ENCODE data around the gene KRT73. TPM values are rescaled to one million over a fixed set of nuclear protein-coding genes. Genes with fewer than 3 reads are reported as not detected.

KRT73 gene
- total RNA-seq, 1 donor = 21.4 TPM

DNA sequence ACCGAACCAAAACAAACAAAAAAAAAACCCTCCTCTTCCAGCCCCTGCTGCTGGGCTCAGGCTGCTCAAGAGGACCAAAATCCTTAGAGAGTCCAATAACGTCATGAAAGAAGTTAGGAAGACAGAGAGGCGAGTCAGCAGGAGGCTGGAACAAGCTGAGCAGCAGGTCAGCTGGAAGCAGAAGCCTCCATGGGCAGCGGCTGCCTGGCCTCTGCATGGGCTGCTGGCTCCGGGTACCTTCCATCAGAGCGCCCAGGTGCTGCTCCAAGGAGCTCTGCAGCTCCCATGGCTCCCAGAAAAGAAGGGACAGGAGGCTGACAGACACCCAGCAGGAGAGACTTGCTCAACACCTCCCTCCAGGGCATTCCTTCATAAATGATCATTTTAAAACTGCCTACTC is 36.9 kb upstream of the KRT73 start:
- no peak overlapping the region for H3K4me3 ChIP-seq (ENCODE audit: low read length)
- H3K4me1 ChIP-seq (ENCODE audit: insufficient read depth, low read length) = no peaks in the 10 kb centered on the region
- H3K9me3 ChIP-seq (ENCODE audit: low read depth, low read length) = no peaks in the 10 kb centered on the region
- H3K27me3 ChIP-seq (ENCODE audit: insufficient read depth, low read length) = peaks cover 3% of the 10 kb centered on the region

DNA sequence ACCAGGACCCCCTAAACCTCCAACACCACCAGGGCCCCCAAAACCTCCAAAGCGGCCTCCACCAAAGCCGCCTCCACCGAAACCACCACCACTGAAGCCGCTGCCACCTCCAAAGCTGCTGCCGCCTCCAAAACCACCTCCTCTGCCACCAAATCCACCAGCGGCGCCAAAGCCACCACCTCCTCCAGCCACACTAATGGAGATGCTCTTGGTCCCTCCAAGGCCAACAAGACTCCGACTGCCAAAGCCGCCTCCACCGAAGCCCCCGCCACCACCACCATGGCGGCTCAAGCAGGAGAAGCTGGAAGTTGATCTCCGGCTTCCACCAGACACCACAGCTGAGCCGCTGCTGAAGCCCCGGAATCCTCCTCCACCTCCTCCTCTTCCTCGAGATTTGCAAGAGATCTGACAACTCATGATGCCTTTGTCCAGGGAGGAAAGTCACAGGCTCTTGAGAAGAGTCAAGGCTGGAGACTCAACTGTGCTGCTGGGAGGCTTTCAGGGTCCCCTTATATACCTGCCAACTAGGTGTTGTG is 33.4 kb upstream of the KRT73 start, which contains the start of gene KRT2:
TSS of gene KRT2 (minus strand) at position 486 of the 536 bp plus-strand sequence. CDS start at position 417, 69 bp downstream.
- Histone ChIP-seq H3K4me1 (ENCODE audit: insufficient read depth, low read length) (peaks cover 8% of the 10 kb centered on the region), H3K27me3 (ENCODE audit: insufficient read depth, low read length) (peaks cover 3% of the 10 kb centered on the region), H3K4me3 (ENCODE audit: low read length) (no peak within 1 kb of the TSS), H3K9me3 (ENCODE audit: low read depth, low read length) (no peaks in the 10 kb centered on the region)

DNA sequence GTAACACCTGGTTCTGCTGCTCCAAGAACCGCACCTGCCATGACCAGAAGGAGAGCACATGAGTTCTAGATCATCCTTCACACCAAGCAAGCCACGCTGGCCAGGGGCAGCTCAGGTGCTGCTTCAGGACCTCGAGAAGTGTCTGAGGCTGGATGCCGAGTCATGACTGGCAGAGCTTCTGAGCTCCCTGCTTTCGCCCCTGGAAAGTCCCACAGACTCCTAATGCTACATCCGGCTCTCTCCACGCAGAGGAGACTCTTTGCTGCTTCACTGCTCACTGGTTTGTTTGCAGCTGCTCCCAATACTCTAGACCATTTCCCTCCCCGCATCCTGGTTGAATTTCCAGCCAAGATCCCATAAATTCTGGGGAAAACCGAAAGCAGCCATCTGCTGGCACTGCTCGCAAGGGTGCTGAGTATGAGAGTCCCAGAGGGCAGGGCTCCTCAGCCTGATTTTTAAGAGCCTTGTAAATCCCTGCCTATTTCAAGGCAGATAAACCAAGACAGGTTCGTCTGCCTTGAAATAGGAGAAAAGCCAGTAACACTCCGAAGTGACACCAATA is 32.2 kb upstream of the KRT73 start:
- Histone ChIP-seq H3K4me1 (ENCODE audit: insufficient read depth, low read length) (peaks cover 20% of the 10 kb centered on the region), H3K9me3 (ENCODE audit: low read depth, low read length) (no peaks in the 10 kb centered on the region), H3K4me3 (ENCODE audit: low read length) (no peak overlapping the region), H3K27me3 (ENCODE audit: insufficient read depth, low read length) (peaks cover 3% of the 10 kb centered on the region)

DNA sequence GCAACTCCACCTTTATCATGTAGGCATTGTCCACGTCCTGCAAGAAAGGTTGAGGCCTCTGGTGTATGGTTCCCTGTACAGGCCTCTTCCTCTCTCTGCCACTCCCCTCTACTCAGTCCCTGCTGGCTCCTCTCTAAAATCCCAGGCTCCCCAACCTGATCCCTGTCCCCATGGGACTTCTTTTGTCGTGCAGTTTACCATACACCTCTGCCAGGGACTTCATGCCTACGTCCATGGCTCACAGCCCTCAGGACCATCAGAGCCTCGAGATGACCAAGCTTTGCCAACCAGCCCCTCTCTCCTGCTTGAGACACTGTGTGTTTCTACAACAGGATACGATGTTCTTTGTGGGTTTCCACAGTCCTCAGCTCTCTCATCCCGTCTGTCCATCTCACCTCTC is 30.7 kb upstream of the KRT73 start:
- H3K4me3 ChIP-seq (ENCODE audit: low read length) = no peak overlapping the region
- peaks cover 3% of the 10 kb centered on the region for H3K27me3 ChIP-seq (ENCODE audit: insufficient read depth, low read length)
- no peaks in the 10 kb centered on the region for H3K9me3 ChIP-seq (ENCODE audit: low read depth, low read length)
- H3K4me1 ChIP-seq (ENCODE audit: insufficient read depth, low read length) = peaks cover 32% of the 10 kb centered on the region

DNA sequence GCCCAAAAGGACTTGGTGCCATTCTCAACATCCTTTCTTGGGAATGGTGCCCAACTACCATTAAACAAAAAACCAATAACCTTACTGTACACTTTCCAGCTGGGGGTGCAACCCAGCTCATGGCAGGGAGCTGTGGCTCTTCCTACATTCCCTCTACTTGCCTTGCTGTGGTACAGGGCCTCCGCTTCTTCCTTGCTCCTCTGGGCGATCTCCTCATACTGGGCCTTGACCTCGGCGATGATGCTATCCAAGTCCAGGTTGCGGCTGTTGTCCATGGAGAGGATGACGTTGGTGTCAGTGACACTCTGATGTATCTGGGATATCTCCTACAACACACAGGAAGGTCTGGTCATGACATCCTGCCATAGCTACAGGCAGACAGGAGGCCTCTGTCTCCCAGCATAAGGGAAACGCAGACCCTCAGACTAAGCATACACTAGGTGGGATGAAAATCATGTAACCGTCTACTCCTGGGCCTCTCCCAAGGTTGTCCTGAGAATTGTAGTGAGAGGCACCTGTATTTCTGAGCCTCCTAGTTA is 29.7 kb upstream of the KRT73 start:
- no peaks in the 10 kb centered on the region for H3K27me3 ChIP-seq (ENCODE audit: insufficient read depth, low read length)
- no peaks in the 10 kb centered on the region for H3K9me3 ChIP-seq (ENCODE audit: low read depth, low read length)
- H3K4me3 ChIP-seq (ENCODE audit: low read length) = no peak overlapping the region
- H3K4me1 ChIP-seq (ENCODE audit: insufficient read depth, low read length) = peaks cover 42% of the 10 kb centered on the region

DNA sequence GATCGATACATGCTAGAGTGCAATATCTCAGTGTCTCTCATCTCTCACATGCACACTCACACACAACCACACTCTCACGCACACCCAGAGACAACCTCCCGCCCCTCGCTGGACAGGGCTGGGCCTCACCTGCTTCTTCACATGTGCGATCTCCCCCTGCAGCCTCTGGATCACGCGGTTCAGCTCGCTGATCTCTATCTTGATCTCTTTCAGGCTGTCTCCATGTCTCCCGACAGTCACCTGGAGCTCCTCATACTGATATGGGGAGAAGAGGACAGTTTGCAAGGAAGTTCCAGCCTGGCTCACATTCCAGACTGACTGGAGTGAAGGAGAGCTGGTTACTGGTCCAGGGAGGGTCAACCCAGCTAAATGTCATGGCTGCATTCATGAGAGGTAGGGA is 29.2 kb upstream of the KRT73 start:
- H3K9me3 ChIP-seq (ENCODE audit: low read depth, low read length) = no peaks in the 10 kb centered on the region
- peaks cover 43% of the 10 kb centered on the region for H3K4me1 ChIP-seq (ENCODE audit: insufficient read depth, low read length)

DNA sequence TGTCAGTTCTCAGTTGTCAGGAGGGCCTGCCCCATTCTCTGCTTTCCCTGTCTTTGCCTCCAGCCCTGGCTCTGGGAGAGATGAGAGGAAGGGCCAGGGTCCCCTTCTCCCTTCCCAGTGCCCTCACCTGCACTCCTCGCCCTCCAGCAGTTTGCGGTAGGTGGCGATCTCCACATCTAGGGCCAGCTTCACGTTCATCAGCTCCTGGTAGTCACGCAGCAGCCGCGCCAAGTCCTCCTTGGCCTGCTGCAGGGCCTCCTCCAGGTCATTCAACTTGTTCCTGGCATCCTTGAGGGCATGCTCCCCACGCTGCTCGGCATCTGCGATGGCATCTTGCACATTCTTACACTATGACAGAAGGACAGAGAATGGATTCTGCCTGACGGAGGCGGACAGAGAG is 28.3 kb upstream of the KRT73 start:
- no peak overlapping the region for H3K4me3 ChIP-seq (ENCODE audit: low read length)
- H3K4me1 ChIP-seq (ENCODE audit: insufficient read depth, low read length) = peaks cover 47% of the 10 kb centered on the region
- H3K9me3 ChIP-seq (ENCODE audit: low read depth, low read length) = no peaks in the 10 kb centered on the region
- no peaks in the 10 kb centered on the region for H3K27me3 ChIP-seq (ENCODE audit: insufficient read depth, low read length)

More for the DNA sequence above, 29.2 kb upstream of the KRT73 start:
- H3K4me3 ChIP-seq (ENCODE audit: low read length) = no peak overlapping the region
- H3K27me3 ChIP-seq (ENCODE audit: insufficient read depth, low read length) = no peaks in the 10 kb centered on the region

DNA sequence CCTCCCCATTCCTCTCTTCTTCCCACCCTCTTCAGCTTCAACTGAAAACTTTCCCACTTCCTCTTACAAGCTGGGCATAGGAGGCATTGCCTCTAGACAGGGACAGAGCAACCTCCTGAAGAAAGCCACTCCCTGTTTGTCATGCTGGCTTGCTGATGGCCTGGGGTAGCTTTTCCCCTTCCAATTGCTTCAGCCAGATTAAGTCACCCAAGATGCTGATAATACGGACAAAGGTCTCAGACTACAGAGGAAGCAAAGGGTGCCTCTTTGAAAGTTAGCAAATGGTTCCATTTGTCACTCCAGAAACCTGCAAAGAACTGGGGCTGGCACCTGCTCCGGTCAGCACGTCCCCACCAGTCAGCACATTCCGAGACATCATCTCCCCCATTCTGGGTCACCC is 27.6 kb upstream of the KRT73 start:
- Histone ChIP-seq H3K4me1 (ENCODE audit: insufficient read depth, low read length) (peaks cover 47% of the 10 kb centered on the region), H3K27me3 (ENCODE audit: insufficient read depth, low read length) (no peaks in the 10 kb centered on the region), H3K4me3 (ENCODE audit: low read length) (no peak overlapping the region), H3K9me3 (ENCODE audit: low read depth, low read length) (no peaks in the 10 kb centered on the region)

DNA sequence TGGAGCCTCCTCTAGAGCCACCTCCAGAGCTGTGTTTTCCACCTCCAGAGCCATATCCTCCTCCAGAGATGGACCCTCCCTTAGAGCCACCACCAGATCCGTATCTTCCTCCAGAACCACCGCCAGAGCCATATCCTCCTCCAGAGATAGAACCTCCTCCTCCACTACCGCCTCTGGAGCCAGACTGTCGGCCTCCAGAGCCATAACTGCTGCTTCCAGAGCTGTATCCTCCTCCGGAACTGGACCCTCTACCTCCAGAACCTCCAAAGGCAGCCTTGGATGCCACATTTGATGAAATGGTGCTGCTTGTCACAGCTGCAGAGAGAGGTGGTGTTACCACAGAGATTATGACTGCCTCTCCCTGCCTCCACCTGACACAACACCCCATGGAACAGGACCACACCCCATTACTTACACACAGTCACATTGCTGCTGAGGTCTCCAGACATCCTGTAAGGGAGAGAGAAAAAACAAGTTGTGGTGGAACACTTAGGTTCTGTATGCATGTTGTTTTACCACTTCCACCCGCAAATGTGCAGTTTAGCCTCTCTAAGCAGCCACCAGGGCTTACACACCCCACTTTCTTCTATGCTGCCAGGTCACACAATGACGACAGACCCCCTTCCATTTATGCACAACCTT is 26.9 kb upstream of the KRT73 start:
- no peak overlapping the region for H3K4me3 ChIP-seq (ENCODE audit: low read length)
- H3K4me1 ChIP-seq (ENCODE audit: insufficient read depth, low read length) = peaks cover 47% of the 10 kb centered on the region

DNA sequence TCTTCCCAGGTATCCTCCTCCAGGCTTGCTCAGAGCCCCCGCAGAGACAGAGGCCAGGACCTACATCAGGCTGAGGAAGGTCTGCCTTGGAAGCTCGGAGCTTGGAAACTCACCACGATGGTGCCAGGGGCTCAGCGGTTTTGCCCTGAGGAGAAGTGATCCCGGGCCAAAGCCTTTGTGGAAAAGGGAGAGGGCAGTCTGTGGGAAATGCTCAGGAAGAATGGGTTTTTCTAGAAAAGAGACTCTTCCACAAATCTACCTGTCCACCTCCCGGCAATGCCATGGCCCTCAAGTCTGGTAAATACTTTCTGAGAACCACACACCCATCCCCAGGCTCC is 25.7 kb upstream of the KRT73 start:
- Histone ChIP-seq H3K27me3 (ENCODE audit: insufficient read depth, low read length) (no peaks in the 10 kb centered on the region), H3K9me3 (ENCODE audit: low read depth, low read length) (no peaks in the 10 kb centered on the region), H3K4me1 (ENCODE audit: insufficient read depth, low read length) (peaks cover 44% of the 10 kb centered on the region), H3K4me3 (ENCODE audit: low read length) (no peak overlapping the region)

More for the DNA sequence above, 26.9 kb upstream of the KRT73 start:
- no peaks in the 10 kb centered on the region for H3K27me3 ChIP-seq (ENCODE audit: insufficient read depth, low read length)
- H3K9me3 ChIP-seq (ENCODE audit: low read depth, low read length) = no peaks in the 10 kb centered on the region

DNA sequence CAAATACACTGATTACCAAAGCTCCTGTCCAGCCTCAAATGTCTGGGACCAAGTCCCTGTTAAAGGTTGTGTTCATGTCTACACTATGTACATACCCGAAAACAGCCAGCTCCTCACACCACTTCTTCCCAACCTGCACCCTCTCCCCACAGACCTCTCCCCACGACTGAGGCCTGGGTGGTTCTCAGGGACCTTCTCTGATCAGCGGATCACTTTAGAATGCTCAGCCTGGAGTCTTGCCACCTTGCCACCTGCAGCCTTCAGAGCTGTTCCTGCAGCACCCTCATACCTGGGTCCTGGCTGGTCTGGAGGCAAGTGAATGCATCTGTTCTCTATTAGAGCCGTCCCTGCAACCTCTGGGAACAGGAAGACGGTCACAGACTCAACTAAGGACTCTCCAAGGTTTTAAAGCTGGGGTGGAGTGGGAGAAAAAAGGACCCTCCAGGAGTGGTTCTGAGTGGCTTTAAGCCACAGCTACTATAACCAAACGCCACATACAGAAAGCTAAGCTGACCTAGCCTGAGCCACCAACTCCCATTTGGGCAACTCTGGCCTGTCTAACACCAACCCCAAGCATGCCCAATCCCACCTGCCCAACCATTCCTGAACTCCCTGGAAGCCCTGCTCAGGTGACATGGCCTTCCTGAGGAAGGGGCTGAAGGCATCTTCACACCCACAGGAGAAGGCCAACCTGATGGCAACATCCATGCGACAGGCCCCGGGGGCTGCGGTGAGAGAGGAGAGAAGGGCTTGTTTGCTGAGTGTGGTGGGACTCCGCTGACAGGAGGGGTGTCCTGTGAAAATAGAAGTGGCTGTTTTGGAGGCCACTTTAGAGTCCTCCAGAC is 25.1 kb upstream of the KRT73 start:
- Histone ChIP-seq H3K4me1 (ENCODE audit: insufficient read depth, low read length) (peaks cover 42% of the 10 kb centered on the region), H3K4me3 (ENCODE audit: low read length) (no peak overlapping the region), H3K9me3 (ENCODE audit: low read depth, low read length) (no peaks in the 10 kb centered on the region), H3K27me3 (ENCODE audit: insufficient read depth, low read length) (no peaks in the 10 kb centered on the region)

DNA sequence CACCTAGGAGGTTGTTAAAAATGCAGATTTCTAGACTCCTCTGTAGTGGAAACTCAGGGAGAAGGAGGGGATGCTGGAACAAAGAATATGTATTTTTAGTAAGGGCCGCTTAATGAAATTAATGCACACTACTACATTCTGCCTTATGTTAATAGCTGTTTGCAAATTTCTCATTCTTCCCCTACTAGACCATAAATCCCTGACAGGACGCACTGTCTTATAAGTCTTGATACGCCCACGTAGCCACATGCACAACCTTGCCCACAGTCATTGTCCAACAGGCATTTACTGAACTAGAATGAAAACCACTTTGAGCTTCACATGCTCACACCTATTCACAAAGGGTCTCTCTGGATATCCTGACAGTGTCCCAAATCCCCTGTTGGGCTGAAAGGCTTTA is 23.1 kb upstream of the KRT73 start:
- no peak overlapping the region for H3K4me3 ChIP-seq (ENCODE audit: low read length)
- H3K9me3 ChIP-seq (ENCODE audit: low read depth, low read length) = no peaks in the 10 kb centered on the region
- H3K4me1 ChIP-seq (ENCODE audit: insufficient read depth, low read length) = peaks cover 40% of the 10 kb centered on the region
- H3K27me3 ChIP-seq (ENCODE audit: insufficient read depth, low read length) = no peaks in the 10 kb centered on the region

DNA sequence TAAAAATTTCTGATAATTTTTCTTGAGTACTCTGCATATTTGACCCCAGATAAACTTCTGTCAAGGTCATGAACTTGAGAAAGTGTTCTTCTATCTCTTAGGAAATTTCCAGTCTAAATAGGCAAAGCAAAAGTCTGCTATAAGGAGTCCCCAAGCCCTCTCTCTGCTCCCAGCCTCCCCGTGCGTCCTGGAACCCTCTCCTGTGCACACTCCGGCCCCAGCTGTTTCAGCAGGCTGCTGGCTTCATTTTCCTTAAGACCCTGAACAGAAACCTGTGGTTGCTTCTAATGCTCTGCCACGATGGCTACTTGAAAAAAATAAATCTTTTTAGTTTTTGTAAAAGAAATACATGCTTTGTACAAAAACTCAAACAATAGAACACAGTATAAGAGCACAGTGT is 18.9 kb upstream of the KRT73 start:
- H3K9me3 ChIP-seq (ENCODE audit: low read depth, low read length) = no peaks in the 10 kb centered on the region
- peaks cover 31% of the 10 kb centered on the region for H3K4me1 ChIP-seq (ENCODE audit: insufficient read depth, low read length)
- no peak overlapping the region for H3K4me3 ChIP-seq (ENCODE audit: low read length)
- no peaks in the 10 kb centered on the region for H3K27me3 ChIP-seq (ENCODE audit: insufficient read depth, low read length)

DNA sequence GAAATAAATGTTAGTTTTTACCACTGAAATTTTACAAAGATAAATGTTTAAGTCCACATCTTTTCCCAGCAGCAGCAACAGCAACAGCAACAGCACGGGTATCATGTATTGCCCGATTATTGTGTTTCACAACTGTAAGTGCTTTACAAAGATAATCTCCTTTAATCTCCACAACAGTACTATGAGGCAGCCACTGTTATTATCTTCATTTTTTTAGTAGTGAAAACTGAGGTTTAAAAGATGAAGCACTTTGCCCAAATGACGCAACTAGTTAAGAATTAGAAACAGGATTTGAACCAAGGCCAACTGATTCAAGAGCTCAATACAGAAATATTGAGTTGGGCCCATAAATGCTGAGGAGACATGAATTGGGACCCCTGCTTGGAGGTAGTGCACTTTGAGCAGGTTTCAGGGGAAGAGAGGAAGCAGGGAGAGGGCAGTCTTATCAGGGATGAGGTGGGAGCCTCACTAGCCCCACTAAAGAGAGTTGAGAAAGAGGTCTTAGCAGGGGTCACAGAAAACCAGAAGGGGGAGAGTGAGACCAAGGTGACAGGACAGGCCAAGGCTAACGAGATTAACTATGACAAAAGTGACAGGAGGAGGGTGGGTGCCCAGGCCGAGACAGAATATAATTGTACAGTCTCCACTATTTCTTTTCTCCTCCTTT is 18.4 kb upstream of the KRT73 start:
- Histone ChIP-seq H3K9me3 (ENCODE audit: low read depth, low read length) (no peaks in the 10 kb centered on the region), H3K27me3 (ENCODE audit: insufficient read depth, low read length) (no peaks in the 10 kb centered on the region), H3K4me3 (ENCODE audit: low read length) (no peak overlapping the region), H3K4me1 (ENCODE audit: insufficient read depth, low read length) (peaks cover 34% of the 10 kb centered on the region)

DNA sequence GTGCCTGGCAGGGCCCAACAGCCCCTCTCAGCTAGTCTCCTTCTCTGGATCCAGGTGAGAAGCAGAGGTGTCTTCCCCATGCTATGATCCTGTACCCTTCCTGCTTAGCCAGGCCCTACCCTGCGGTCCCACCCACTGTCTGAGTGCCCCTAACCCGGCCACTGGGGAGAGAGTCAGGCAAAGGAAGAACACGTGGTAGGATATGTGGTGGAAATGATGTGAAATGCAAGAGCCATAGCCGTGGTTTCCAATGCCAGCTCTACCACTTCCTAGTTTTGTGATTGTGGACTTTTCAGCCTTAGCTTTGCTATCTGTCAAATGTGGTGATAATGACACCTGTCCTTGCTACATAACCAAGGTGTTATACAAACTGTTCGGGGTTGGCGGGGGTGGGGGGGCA is 17.8 kb upstream of the KRT73 start:
- peaks cover 38% of the 10 kb centered on the region for H3K4me1 ChIP-seq (ENCODE audit: insufficient read depth, low read length)
- no peak overlapping the region for H3K4me3 ChIP-seq (ENCODE audit: low read length)
- no peaks in the 10 kb centered on the region for H3K27me3 ChIP-seq (ENCODE audit: insufficient read depth, low read length)
- H3K9me3 ChIP-seq (ENCODE audit: low read depth, low read length) = no peaks in the 10 kb centered on the region
